HG02870 (cell line): ENCODE data around the gene BAIAP2L2.
"Not testable (repeated sequence)": the region's sequence is repeated elsewhere in the genome, so short reads cannot be mapped to it uniquely, and the experiment has no call there.

Experiments
- ATAC-seq: cut with Tn5 transposase; IDR thresholded peaks from one replicate; pipeline ENCODE4 v1.9.1; 2021; ENCODE audit warnings: mild to moderate bottlenecking, moderate library complexity; ENCODE audit not compliant: unreplicated experiment

The BAIAP2L2 gene

GRCh38 chr22:38129856-38130255, 19.4 kb upstream of the BAIAP2L2 start:
- no peak for ATAC-seq

GRCh38 chr22:38129021-38129420, 18.5 kb upstream of the BAIAP2L2 start:
- no peak for ATAC-seq

- ATAC-seq, result no peak
Observed at GRCh38 chr22:38127869-38128268, 17.4 kb upstream of the BAIAP2L2 start.

- ATAC-seq, result no peak
Observed at GRCh38 chr22:38126928-38127668, 16.6 kb upstream of the BAIAP2L2 start.

- ATAC-seq, result no peak
Observed at GRCh38 chr22:38125751-38126201, 15.3 kb upstream of the BAIAP2L2 start.

- no peak for ATAC-seq
Observed at GRCh38 chr22:38125038-38125610, 14.6 kb upstream of the BAIAP2L2 start.

GRCh38 chr22:38124236-38124974, 13.9 kb upstream of the BAIAP2L2 start:
- no peak for ATAC-seq

- no peak for ATAC-seq
Observed at GRCh38 chr22:38122616-38123015, 12.1 kb upstream of the BAIAP2L2 start.

GRCh38 chr22:38120359-38121110, 10.1 kb upstream of the BAIAP2L2 start:
- no peak for ATAC-seq

GRCh38 chr22:38118747-38119146, 8.3 kb upstream of the BAIAP2L2 start:
- ATAC-seq, result not testable (repeated sequence)

GRCh38 chr22:38118182-38118581, 7.7 kb upstream of the BAIAP2L2 start:
- ATAC-seq, result no peak

- not testable (repeated sequence) for ATAC-seq
Observed at GRCh38 chr22:38117556-38117955, 7.1 kb upstream of the BAIAP2L2 start.

- no peak for ATAC-seq
Observed at GRCh38 chr22:38115423-38116205, 5.1 kb upstream of the BAIAP2L2 start.

- no peak for ATAC-seq
Observed at GRCh38 chr22:38114484-38115398, 4.3 kb upstream of the BAIAP2L2 start.

GRCh38 chr22:38112381-38112780, 1.9 kb upstream of the BAIAP2L2 start:
- no peak for ATAC-seq

GRCh38 chr22:38111925-38112355, 1.5 kb upstream of the BAIAP2L2 start:
- no peak for ATAC-seq

- no peak for ATAC-seq
Observed at GRCh38 chr22:38110863-38111852, 674 bp upstream of the BAIAP2L2 start.

GRCh38 chr22:38109371-38110001, 998 bp downstream of the BAIAP2L2 start:
- ATAC-seq, result no peak
